ENCODE data around the gene WDFY4. TPM values are rescaled to one million over a fixed set of nuclear protein-coding genes. Genes with fewer than 3 reads are reported as not detected.

WDFY4 gene
- total RNA-seq, 2 experiments from 2014 or later: 0.08 TPM; not detected in 1

- no peaks in the 10 kb centered on the region for H3K9me3 Mint-ChIP-seq
- H3K4me1 Mint-ChIP-seq: no peaks in the 10 kb centered on the region
- H3K27ac Mint-ChIP-seq: no peak overlapping the region
- peaks cover 16% of the 10 kb centered on the region for H3K27me3 Mint-ChIP-seq
- POLR2A ChIA-PET: no interaction called here
- no peak overlapping the region for H3K4me3 Mint-ChIP-seq
- DNase-seq: no peak
- no peaks in the 10 kb centered on the region for H3K36me3 Mint-ChIP-seq (ENCODE audit: low read depth)
- CTCF ChIA-PET: no interaction called here
Measured at GRCh38 chr10:49021685-49022084, 337.0 kb downstream of the WDFY4 start.

DNA sequence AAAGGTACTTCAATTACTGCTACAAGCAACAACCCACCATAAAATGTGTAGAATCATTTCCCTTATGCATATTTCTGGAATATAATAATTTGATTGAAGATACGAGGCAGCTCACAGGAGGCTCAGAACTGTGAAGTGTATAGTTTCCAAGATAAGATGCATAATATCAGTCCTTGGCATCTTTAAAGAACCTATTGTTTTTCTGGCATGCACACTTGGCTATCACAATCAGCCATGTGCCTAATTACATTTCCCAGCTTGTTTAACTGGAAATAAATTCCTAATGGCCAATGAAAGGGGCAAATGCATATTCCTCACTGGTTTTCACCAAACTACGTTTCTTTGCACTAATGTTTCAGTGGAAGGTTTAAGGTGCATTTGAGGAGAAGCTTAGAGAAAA, 338.4 kb downstream of the WDFY4 start:
- DNase-seq: no peak
- no peak overlapping the region for H3K27ac Mint-ChIP-seq
- POLR2A ChIA-PET: no interaction called here
- H3K4me1 Mint-ChIP-seq: no peaks in the 10 kb centered on the region
- H3K9me3 Mint-ChIP-seq: no peaks in the 10 kb centered on the region
- CTCF ChIA-PET: no interaction called here
- no peaks in the 10 kb centered on the region for H3K36me3 Mint-ChIP-seq (ENCODE audit: low read depth)
- peaks cover 14% of the 10 kb centered on the region for H3K27me3 Mint-ChIP-seq
- no peak overlapping the region for H3K4me3 Mint-ChIP-seq

DNA sequence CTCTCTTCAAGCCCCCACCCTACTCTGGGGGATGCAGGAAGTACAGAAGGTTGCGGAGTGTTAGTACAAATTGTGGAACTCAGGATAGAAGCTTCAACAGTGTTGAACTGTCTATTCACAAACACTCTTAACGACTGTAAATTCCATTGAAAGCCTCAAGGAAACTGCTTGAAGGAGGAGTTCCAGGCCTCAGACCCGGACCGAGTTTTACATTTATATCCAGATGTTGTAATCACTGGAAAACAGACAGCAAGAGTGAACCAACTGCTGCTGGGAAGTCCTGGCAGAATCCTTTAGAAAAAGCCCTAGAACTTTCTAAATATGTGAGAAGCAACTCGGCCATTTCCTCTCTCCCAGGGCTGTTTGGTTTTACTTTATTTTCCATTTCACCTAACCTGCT, 339.1 kb downstream of the WDFY4 start:
- Mint-ChIP-seq H3K4me3 (no peak overlapping the region), H3K4me1 (no peaks in the 10 kb centered on the region), H3K27me3 (peaks cover 14% of the 10 kb centered on the region), H3K27ac (no peak overlapping the region), H3K9me3 (no peaks in the 10 kb centered on the region), H3K36me3 (ENCODE audit: low read depth) (no peaks in the 10 kb centered on the region)
- DNase-seq: no peak
- ChIA-PET CTCF (no interaction called here), POLR2A (no interaction called here)

DNA sequence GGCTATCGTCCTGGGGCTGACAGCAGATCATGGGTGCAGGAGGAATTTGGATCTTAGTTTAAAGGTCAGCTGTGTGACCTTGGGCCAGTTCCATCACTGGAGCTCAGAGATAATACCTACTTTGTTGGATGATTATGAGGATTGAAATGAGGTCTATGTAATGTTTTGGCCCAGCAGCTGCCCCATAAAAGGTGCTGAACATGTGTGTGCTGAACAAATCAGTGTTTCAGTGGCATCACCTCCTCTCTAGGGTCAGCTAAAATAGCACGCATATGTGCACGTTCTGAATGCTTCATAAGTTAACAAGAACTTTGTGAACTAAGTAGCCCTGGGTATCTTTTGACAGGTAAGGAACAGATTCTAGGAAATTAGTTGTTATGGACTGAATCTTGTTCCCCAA, 339.8 kb downstream of the WDFY4 start:
- peaks cover 11% of the 10 kb centered on the region for H3K27me3 Mint-ChIP-seq
- no peak overlapping the region for H3K4me3 Mint-ChIP-seq
- H3K9me3 Mint-ChIP-seq: no peaks in the 10 kb centered on the region
- POLR2A ChIA-PET: no interaction called here
- H3K27ac Mint-ChIP-seq: no peak overlapping the region
- no peaks in the 10 kb centered on the region for H3K4me1 Mint-ChIP-seq
- H3K36me3 Mint-ChIP-seq (ENCODE audit: low read depth): no peaks in the 10 kb centered on the region
- no peak for DNase-seq
- CTCF ChIA-PET: no interaction called here

DNA sequence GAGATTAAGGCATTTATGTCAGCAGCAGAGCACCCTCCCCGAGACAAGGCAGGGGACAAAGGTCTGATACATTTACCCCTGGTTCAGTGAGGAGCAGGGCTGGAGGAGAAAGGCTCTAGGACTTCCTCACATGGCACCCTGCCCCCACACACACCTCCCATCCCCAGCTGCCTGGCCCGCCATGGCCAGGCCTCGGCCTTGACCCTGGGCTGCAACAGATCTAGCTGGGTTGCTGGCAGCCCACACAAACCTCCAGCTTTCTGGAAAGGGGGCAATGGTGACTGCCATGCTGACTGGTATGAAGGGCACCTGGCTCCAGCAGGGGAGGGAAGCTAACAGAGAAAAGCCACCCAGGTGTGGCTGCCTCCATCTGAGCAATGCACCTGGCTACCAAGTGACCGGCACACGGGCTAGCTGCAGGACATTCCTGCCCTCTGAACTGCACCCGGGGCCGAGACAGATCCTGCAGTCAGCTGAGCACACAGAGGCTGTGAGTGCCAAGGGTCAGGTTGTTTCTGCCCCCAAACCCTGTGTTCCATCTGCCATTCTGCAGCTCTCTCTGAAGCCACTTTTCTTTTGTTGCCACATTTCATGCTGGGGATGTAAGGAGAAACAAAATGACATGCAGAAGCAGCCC, 340.8 kb downstream of the WDFY4 start:
- Mint-ChIP-seq H3K4me1 (no peaks in the 10 kb centered on the region), H3K27ac (no peak overlapping the region), H3K9me3 (no peaks in the 10 kb centered on the region), H3K27me3 (peaks cover 8% of the 10 kb centered on the region), H3K36me3 (ENCODE audit: low read depth) (no peaks in the 10 kb centered on the region), H3K4me3 (no peak overlapping the region)
- CTCF ChIA-PET: no interaction called here
- POLR2A ChIA-PET: no interaction called here
- no peak for DNase-seq

GRCh38 chr10:49028639-49029038, 344.0 kb downstream of the WDFY4 start:
- POLR2A ChIA-PET: no interaction called here
- Mint-ChIP-seq H3K4me3 (no peak overlapping the region), H3K9me3 (no peaks in the 10 kb centered on the region), H3K4me1 (no peaks in the 10 kb centered on the region), H3K27ac (no peak overlapping the region), H3K36me3 (ENCODE audit: low read depth) (no peaks in the 10 kb centered on the region), H3K27me3 (peaks cover 3% of the 10 kb centered on the region)
- DNase-seq: no peak
- CTCF ChIA-PET: no interaction called here

GRCh38 chr10:49029666-49030065, 345.0 kb downstream of the WDFY4 start:
- Mint-ChIP-seq H3K4me3 (no peak overlapping the region), H3K27ac (no peak overlapping the region), H3K9me3 (no peaks in the 10 kb centered on the region), H3K36me3 (ENCODE audit: low read depth) (no peaks in the 10 kb centered on the region), H3K27me3 (peaks cover 2% of the 10 kb centered on the region), H3K4me1 (no peaks in the 10 kb centered on the region)
- no peak for DNase-seq
- POLR2A ChIA-PET: no interaction called here
- CTCF ChIA-PET: no interaction called here

Other genes with a start within 250 kb of the WDFY4 start
- under 1 TPM in 1 of 2 experiments, not detected in 1; 0.25 TPM for gene ARHGAP22, start 79.8 kb upstream of the WDFY4 start, total RNA-seq

Measured in activated CD4-positive, alpha-beta memory T cell treated with anti-CD3 and anti-CD28 coated beads, Interleukin-2, amount 10 ng/mL, durations not matched to agents 7 days and 5 days (primary cell).